Measurements from ENCODE around the gene SLC39A11. TPM values are rescaled to one million over a fixed set of nuclear protein-coding genes. Genes with fewer than 3 reads are reported as not detected.

The SLC39A11 gene
- total RNA-seq, 2 experiments from 2014 or later, result 25.6 to 51.5 TPM

DNA sequence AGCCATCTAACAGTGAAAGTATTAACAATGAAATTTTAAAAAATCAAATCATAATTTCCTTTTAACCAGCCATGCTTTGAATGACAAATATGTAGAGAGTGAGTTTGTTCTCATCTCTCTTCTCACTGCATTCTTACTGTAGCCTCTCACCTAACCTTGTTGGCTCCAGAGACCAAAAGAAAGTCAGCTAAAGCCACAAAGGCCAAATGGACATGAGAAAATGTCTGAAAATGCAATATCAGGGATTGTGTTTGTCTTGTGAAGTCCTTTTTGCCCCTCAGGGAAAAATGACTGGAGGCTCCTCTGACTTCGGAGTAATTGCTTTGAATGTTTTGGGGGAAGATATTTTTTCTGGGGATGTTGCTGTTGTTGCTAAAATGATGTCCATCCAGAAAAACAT, 166.3 kb downstream of the SLC39A11 start:
- H3K79me2 ChIP-seq (ENCODE audit: insufficient read depth, low read depth, low read length), result no peaks in the 10 kb centered on the region
- H3K27ac ChIP-seq (ENCODE audit: low read depth, low read length, poor library complexity, severe bottlenecking), result no peak overlapping the region
- no peak overlapping the region for H3K4me2 ChIP-seq (ENCODE audit: low read length)
- intact Hi-C loops (cut with micrococcal nuclease; ENCODE audit: unreplicated experiment), result no loop called here
- no peaks in the 10 kb centered on the region for H4K20me1 ChIP-seq (ENCODE audit: insufficient read depth, low read length)
- BruUV-seq (replicated peaks), result no TSS peak
- CTCF ChIA-PET (ENCODE audit: unreplicated experiment), result no interaction called here
- no peaks in the 10 kb centered on the region for H3K4me1 ChIP-seq (ENCODE audit: insufficient read depth, low read length, poor library complexity, severe bottlenecking)
- H3K36me3 ChIP-seq (ENCODE audit: insufficient read depth, low read length), result no peaks in the 10 kb centered on the region
- no peaks in the 10 kb centered on the region for H3K9me3 ChIP-seq (ENCODE audit: low read length)
- POLR2A ChIA-PET, result interaction anchor here (0.6 kb wide), 1 partner anchor 168 kb away, joined by 3 read pairs; no protein-coding TSS in a partner anchor
- no peak for DNase-seq (ENCODE audit: low spot score)
- no peak overlapping the region for H3K4me3 ChIP-seq (ENCODE audit: low read depth, low read length, poor library complexity, severe bottlenecking)
- no peak overlapping the region for H2AFZ ChIP-seq (ENCODE audit: low read length)
- TF ChIP-seq EZH2phosphoT487 (IDR thresholded peaks at IDR 0.05; ENCODE audit: borderline replicate concordance, low read depth, low read length), result no peak
- TF ChIP-seq, protein P1, sequence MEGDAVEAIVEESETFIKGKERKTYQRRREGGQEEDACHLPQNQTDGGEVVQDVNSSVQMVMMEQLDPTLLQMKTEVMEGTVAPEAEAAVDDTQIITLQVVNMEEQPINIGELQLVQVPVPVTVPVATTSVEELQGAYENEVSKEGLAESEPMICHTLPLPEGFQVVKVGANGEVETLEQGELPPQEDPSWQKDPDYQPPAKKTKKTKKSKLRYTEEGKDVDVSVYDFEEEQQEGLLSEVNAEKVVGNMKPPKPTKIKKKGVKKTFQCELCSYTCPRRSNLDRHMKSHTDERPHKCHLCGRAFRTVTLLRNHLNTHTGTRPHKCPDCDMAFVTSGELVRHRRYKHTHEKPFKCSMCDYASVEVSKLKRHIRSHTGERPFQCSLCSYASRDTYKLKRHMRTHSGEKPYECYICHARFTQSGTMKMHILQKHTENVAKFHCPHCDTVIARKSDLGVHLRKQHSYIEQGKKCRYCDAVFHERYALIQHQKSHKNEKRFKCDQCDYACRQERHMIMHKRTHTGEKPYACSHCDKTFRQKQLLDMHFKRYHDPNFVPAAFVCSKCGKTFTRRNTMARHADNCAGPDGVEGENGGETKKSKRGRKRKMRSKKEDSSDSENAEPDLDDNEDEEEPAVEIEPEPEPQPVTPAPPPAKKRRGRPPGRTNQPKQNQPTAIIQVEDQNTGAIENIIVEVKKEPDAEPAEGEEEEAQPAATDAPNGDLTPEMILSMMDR (conservative IDR thresholded peaks at IDR 0.05; ENCODE audit: low read length), result no peak
- no peaks in the 10 kb centered on the region for H3K9me2 ChIP-seq (ENCODE audit: insufficient read depth, low read length)

DNA sequence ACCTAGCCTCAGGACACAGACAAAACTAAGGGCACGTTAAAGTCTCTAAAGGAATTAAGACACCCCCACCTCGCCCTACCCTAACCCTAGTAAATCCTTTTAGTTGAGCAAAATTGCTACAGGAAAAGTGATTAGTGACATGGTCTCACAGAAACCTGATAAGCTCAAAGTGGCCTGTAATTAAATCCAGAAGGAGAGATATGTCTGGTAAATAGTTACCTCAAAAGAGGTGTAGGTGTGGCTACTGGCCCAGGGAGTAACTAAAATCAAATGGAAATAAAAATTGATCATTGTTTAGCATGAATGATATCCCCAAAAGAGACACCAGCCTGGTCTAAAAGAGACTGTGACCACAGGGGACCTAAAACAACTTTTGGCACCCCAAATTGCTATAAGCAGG, 168.3 kb downstream of the SLC39A11 start:
- no TSS peak for BruUV-seq (replicated peaks)
- Histone ChIP-seq H3K4me1 (ENCODE audit: insufficient read depth, low read length, poor library complexity, severe bottlenecking) (no peaks in the 10 kb centered on the region), H3K79me2 (ENCODE audit: insufficient read depth, low read depth, low read length) (no peaks in the 10 kb centered on the region), H3K9me2 (ENCODE audit: insufficient read depth, low read length) (no peaks in the 10 kb centered on the region), H2AFZ (ENCODE audit: low read length) (no peak overlapping the region), H3K9me3 (ENCODE audit: low read length) (no peaks in the 10 kb centered on the region), H3K36me3 (ENCODE audit: insufficient read depth, low read length) (no peaks in the 10 kb centered on the region), H3K4me3 (ENCODE audit: low read depth, low read length, poor library complexity, severe bottlenecking) (no peak overlapping the region), H3K4me2 (ENCODE audit: low read length) (no peak overlapping the region), H4K20me1 (ENCODE audit: insufficient read depth, low read length) (no peaks in the 10 kb centered on the region), H3K27ac (ENCODE audit: low read depth, low read length, poor library complexity, severe bottlenecking) (no peak overlapping the region)
- DNase-seq (ENCODE audit: low spot score), result no peak
- POLR2A ChIA-PET, result interaction anchor here (0.6 to 1.0 kb wide), 4 partner anchors 8 to 670 kb away, joined by 3 to 4 read pairs (median 4); no protein-coding TSS in a partner anchor
- intact Hi-C loops (cut with micrococcal nuclease; ENCODE audit: unreplicated experiment), result no loop called here
- TF ChIP-seq EZH2phosphoT487 (IDR thresholded peaks at IDR 0.05; ENCODE audit: borderline replicate concordance, low read depth, low read length), result no peak
- TF ChIP-seq, protein P1 (conservative IDR thresholded peaks at IDR 0.05; ENCODE audit: low read length), result no peak
- CTCF ChIA-PET (ENCODE audit: unreplicated experiment), result no interaction called here

DNA sequence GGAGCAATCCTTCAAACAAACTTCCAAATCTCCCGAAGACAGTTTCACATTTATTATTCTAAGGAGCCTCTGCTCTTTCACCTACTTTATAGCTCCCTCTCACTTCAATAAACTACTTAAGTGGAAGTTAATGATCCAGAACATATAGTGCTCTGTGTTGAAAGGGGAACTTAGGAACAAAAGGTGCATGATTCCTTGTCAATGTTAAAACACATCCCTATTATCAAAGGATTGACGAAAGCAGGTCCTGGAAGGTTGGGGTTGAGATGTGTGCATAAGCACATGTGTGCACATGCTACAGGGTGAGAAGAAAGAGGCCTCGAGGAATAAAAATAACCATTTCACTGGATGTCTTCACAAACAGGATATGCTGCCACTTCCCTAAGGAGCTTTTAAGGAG, 170.3 kb downstream of the SLC39A11 start:
- TF ChIP-seq, protein P1 (conservative IDR thresholded peaks at IDR 0.05; ENCODE audit: low read length), result no peak
- no peak for TF ChIP-seq EZH2phosphoT487 (IDR thresholded peaks at IDR 0.05; ENCODE audit: borderline replicate concordance, low read depth, low read length)

More for the DNA sequence above, 170.3 kb downstream of the SLC39A11 start:
- no peaks in the 10 kb centered on the region for H3K79me2 ChIP-seq (ENCODE audit: insufficient read depth, low read depth, low read length)
- H4K20me1 ChIP-seq (ENCODE audit: insufficient read depth, low read length), result no peaks in the 10 kb centered on the region
- H3K9me2 ChIP-seq (ENCODE audit: insufficient read depth, low read length), result no peaks in the 10 kb centered on the region
- no peaks in the 10 kb centered on the region for H3K4me1 ChIP-seq (ENCODE audit: insufficient read depth, low read length, poor library complexity, severe bottlenecking)
- ChIA-PET CTCF (ENCODE audit: unreplicated experiment) (no interaction called here), POLR2A (interaction anchor here (1.1 to 1.7 kb wide), 2 partner anchors 10 to 13 kb away, joined by 3 to 5 read pairs; no protein-coding TSS in a partner anchor)
- H3K36me3 ChIP-seq (ENCODE audit: insufficient read depth, low read length), result no peaks in the 10 kb centered on the region
- intact Hi-C loops (cut with micrococcal nuclease; ENCODE audit: unreplicated experiment), result no loop called here
- no peak for DNase-seq (ENCODE audit: low spot score)
- no TSS peak for BruUV-seq (replicated peaks)
- H3K4me2 ChIP-seq (ENCODE audit: low read length), result no peak overlapping the region
- no peaks in the 10 kb centered on the region for H3K9me3 ChIP-seq (ENCODE audit: low read length)
- no peak overlapping the region for H3K4me3 ChIP-seq (ENCODE audit: low read depth, low read length, poor library complexity, severe bottlenecking)
- H2AFZ ChIP-seq (ENCODE audit: low read length), result no peak overlapping the region
- H3K27ac ChIP-seq (ENCODE audit: low read depth, low read length, poor library complexity, severe bottlenecking), result no peak overlapping the region

Data from OCI-LY7 (cell line).